ENCODE data around the gene SULT6B1.

GRCh38 chr2:37156071-37156856, 32.2 kb downstream of the SULT6B1 start:
- TF ChIP-seq CTCF (IDR thresholded peaks at IDR 0.05), result no peak
- no peak for TF ChIP-seq EZH2 (IDR thresholded peaks at IDR 0.05; ENCODE audit: borderline replicate concordance, insufficient read depth, low read depth, low read length, poor library complexity, severe bottlenecking)

Data from B cell (primary cell).